ENCODE results near the gene SRP68. TPM values are rescaled to one million over a fixed set of nuclear protein-coding genes. Genes with fewer than 3 reads are reported as not detected.

The SRP68 gene
- total and polyA plus RNA-seq, 2 of the 8 experiments (the other 6 are each of a cell fraction or from before 2014, with no cell fraction given), result 57.7 to 83.5 TPM

DNA sequence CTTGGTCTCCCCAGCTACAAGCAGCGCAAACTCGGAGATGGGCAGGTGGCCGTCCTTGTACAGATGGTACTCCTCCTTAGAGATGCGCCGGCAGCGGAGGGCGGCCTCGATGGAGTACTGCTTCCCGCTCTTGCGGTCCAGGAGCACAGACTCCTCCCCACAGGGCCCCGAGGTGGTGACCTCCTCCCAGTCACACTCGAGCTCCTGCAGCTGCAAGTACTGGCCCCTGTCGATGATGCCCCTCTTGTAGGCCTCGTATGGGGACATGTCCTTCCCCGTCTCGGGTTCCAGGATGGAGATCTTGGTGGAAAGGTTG, 64.5 kb downstream of the SRP68 start:
- 96% methylated on average over 16 of the region's 16 CpGs; no CpG with 5 or more reads in 1 of the 2 experiments for WGBS, 2 experiments (ENCODE audit: extremely low coverage in 1 of 2, insufficient coverage in 1 of 2, insufficient read length in 1 of 2, insufficient replicate concordance in 2 of 2, low coverage in 1 of 2, low lambda C conversion rate in 2 of 2, missing lambda C conversion rate in 1 of 2)
- Histone ChIP-seq H2AK5ac (ENCODE audit: low read depth, low read length) (no peak overlapping the region), H3K4me3 (ENCODE audit: extremely low read depth in 1 of 4, insufficient read depth in 2 of 4, low read depth in 3 of 4, low read length in 4 of 4) (no peak overlapping the region), H3K4ac (replicated peaks; ENCODE audit: insufficient read length, low read depth, low read length) (no peak overlapping the region), H3K27me3 (replicated peaks in 1 of 4; ENCODE audit: control insufficient read depth in 3 of 4, extremely low read depth in 1 of 4, insufficient read depth in 3 of 4, low read length in 3 of 4) (no peaks in the 10 kb centered on the region), H3K79me1 (ENCODE audit: low read depth, low read length) (no peaks in the 10 kb centered on the region), H3K23ac (ENCODE audit: insufficient read length) (no peak overlapping the region), H4K20me1 (replicated peaks in 1 of 2; ENCODE audit: control insufficient read depth in 1 of 2, insufficient read depth in 2 of 2, low read length in 2 of 2) (no peaks in the 10 kb centered on the region), H4K5ac (ENCODE audit: insufficient read length, low read depth, low read length) (no peak overlapping the region), H4K91ac (replicated peaks; ENCODE audit: insufficient read length, low read length) (no peak overlapping the region), H3K14ac (ENCODE audit: insufficient read length) (no peak overlapping the region), H3K9me3 (ENCODE audit: insufficient read depth in 2 of 2, low read depth in 1 of 2, low read length in 1 of 2) (no peaks in the 10 kb centered on the region; a peak in 1 of 4 replicates), H2BK12ac (ENCODE audit: low read depth, low read length) (no peak overlapping the region), H3K27ac (ENCODE audit: low read depth, low read length) (no peak overlapping the region), H4K8ac (ENCODE audit: extremely low read depth, insufficient read depth, low read length) (no peak overlapping the region), H3K9ac (replicated peaks in 1 of 4; ENCODE audit: extremely low read depth in 1 of 4, low read depth in 3 of 4, low read length in 3 of 4) (no peak overlapping the region), H3K4me2 (ENCODE audit: insufficient read depth in 1 of 2, low read depth in 2 of 2, low read length in 2 of 2) (no peak overlapping the region), H2BK20ac (ENCODE audit: low read length) (no peak overlapping the region), H2BK120ac (replicated peaks; ENCODE audit: low read depth, low read length) (no peak overlapping the region), H3K36me3 (ENCODE audit: control insufficient read depth in 2 of 4, insufficient read depth in 4 of 4, low read length in 3 of 4) (no peaks in the 10 kb centered on the region; a peak in 1 of 8 replicates), H3K4me1 (replicated peaks in 1 of 4; ENCODE audit: control insufficient read depth in 3 of 4, insufficient read depth in 4 of 4, low read length in 3 of 4) (no peaks in the 10 kb centered on the region), H3K23me2 (ENCODE audit: low read depth, low read length) (no peaks in the 10 kb centered on the region), H3K56ac (replicated peaks; ENCODE audit: insufficient read length, low read depth, low read length) (no peak overlapping the region), H2BK5ac (ENCODE audit: low read depth, low read length) (no peak overlapping the region), H3K18ac (ENCODE audit: extremely low read depth, low read length) (no peak overlapping the region), H2AFZ (ENCODE audit: low read length) (no peak overlapping the region), H2BK15ac (ENCODE audit: low read length) (no peak overlapping the region), H3K79me2 (ENCODE audit: control insufficient read depth in 1 of 2, insufficient read depth in 2 of 2, low read length in 2 of 2) (no peaks in the 10 kb centered on the region)
- TF ChIP-seq SIRT6 (IDR thresholded peaks at IDR 0.05; ENCODE audit: low read length), result no peak
- no peak for TF ChIP-seq ASH2L (IDR thresholded peaks at IDR 0.05; ENCODE audit: low read length)
- TF ChIP-seq CBX8 (IDR thresholded peaks at IDR 0.05; ENCODE audit: borderline replicate concordance, low read depth, low read length), result no peak
- TF ChIP-seq KDM5A (IDR thresholded peaks at IDR 0.05; ENCODE audit: low read length), result no peak
- TF ChIP-seq CBX5 (IDR thresholded peaks at IDR 0.05; ENCODE audit: low read depth, low read length), result no peak
- TF ChIP-seq SP4 (IDR thresholded peaks at IDR 0.05; ENCODE audit: low read length), result no peak
- TF ChIP-seq TAF7 (optimal IDR thresholded peaks at IDR 0.05; ENCODE audit: borderline replicate concordance, low read depth, low read length), result no peak
- TF ChIP-seq, protein P1, sequence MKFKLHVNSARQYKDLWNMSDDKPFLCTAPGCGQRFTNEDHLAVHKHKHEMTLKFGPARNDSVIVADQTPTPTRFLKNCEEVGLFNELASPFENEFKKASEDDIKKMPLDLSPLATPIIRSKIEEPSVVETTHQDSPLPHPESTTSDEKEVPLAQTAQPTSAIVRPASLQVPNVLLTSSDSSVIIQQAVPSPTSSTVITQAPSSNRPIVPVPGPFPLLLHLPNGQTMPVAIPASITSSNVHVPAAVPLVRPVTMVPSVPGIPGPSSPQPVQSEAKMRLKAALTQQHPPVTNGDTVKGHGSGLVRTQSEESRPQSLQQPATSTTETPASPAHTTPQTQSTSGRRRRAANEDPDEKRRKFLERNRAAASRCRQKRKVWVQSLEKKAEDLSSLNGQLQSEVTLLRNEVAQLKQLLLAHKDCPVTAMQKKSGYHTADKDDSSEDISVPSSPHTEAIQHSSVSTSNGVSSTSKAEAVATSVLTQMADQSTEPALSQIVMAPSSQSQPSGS (IDR thresholded peaks at IDR 0.05; ENCODE audit: low read length), result no peak
- DNase-seq (ENCODE audit: low read depth in 1 of 2, low spot score in 2 of 2) (no peak), FAIRE-seq (no peak)
- ChIA-PET CTCF (ENCODE audit: partially characterized antibody) (interaction anchor here (0.8 to 32.0 kb wide), 17 partner anchors 5 to 293 kb away, joined by 3 to 885 read pairs (median 5); partner anchors contain the start of genes CDK3, EVPL, MRPL38 and TRIM65), POLR2A (ENCODE audit: partially characterized antibody) (interaction anchor here (0.9 to 1.6 kb wide), 7 partner anchors 10 to 223 kb away, joined by 3 to 7 read pairs (median 4); partner anchors contain the start of gene TRIM65)

Measured in H1 (cell line).